MM.1S (cell line): ENCODE data around the gene RPP38.

Experiments used
- EZH2 ChIP-seq: fragments of 300-600 bp; sonication (generic); optimal IDR thresholded peaks from 2 replicates; pipeline ENCODE3; 2017; ENCODE audit warnings: low read depth, mild to moderate bottlenecking, antibody characterized with exemption, low read length, mixed read lengths
- TF ChIP-seq, protein P1 (sequence below): fragments of 300-600 bp; sonication (generic); IDR thresholded peaks from 2 replicates; pipeline ENCODE4 v1.5.1; 2016; ENCODE audit warnings: antibody characterized with exemption, low read length, mixed read lengths

DNA sequence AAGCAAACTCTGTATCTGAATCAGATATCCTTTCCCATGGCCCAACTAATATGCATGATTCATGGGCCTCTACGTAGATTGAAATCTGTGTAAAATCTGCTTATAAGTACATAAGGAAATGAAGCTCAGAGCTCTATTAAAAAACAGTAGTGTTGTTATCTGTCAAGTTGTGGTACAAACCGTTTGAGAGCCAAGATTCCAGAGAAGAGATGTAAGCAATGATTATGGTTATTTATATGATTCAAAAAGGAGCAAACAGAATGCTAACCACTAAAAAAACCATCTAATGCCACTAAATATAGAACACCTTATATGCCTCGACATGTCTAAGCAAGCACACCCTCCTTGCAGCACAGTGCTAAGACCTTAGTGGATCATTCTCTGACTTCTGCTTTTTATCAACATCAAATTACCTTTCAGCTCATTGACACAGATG lies 26.6 kb downstream of the RPP38 start:
- TF ChIP-seq, protein P1, sequence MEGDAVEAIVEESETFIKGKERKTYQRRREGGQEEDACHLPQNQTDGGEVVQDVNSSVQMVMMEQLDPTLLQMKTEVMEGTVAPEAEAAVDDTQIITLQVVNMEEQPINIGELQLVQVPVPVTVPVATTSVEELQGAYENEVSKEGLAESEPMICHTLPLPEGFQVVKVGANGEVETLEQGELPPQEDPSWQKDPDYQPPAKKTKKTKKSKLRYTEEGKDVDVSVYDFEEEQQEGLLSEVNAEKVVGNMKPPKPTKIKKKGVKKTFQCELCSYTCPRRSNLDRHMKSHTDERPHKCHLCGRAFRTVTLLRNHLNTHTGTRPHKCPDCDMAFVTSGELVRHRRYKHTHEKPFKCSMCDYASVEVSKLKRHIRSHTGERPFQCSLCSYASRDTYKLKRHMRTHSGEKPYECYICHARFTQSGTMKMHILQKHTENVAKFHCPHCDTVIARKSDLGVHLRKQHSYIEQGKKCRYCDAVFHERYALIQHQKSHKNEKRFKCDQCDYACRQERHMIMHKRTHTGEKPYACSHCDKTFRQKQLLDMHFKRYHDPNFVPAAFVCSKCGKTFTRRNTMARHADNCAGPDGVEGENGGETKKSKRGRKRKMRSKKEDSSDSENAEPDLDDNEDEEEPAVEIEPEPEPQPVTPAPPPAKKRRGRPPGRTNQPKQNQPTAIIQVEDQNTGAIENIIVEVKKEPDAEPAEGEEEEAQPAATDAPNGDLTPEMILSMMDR = no peak
- no peak for TF ChIP-seq EZH2
